Measurements from ENCODE around the gene NME4.
"Not testable (repeated sequence)": the region's sequence is repeated elsewhere in the genome, so short reads cannot be mapped to it uniquely, and the experiment has no call there.

Gene NME4

GRCh38 chr16:400061-400591 lies 3.1 kb downstream of the NME4 start:
- DNase-seq = no peak

GRCh38 chr16:401468-402348 lies 4.7 kb downstream of the NME4 start, which contains the start of gene DECR2:
DECR2 (plus strand) TSS chr16:401885; CDS start chr16:401964, 79 bp downstream.
- peak; percentile 96 for DNase-seq

GRCh38 chr16:404971-405486 lies 8.0 kb downstream of the NME4 start:
- no peak for DNase-seq

- no peak for DNase-seq
Observed at GRCh38 chr16:405548-406506, 8.8 kb downstream of the NME4 start.

GRCh38 chr16:407253-407652 lies 10.3 kb downstream of the NME4 start:
- no peak for DNase-seq

- no peak for DNase-seq
Observed at GRCh38 chr16:410516-411178, 13.6 kb downstream of the NME4 start.

- no peak for DNase-seq
Observed at GRCh38 chr16:411576-412265, 14.7 kb downstream of the NME4 start.

- DNase-seq = no peak
Observed at GRCh38 chr16:414395-415169, 17.6 kb downstream of the NME4 start.

- DNase-seq = not testable (repeated sequence)
Observed at GRCh38 chr16:415170-415498, 18.1 kb downstream of the NME4 start.

GRCh38 chr16:422179-422578 lies 25.2 kb downstream of the NME4 start:
- DNase-seq = not testable (repeated sequence)

- no peak for DNase-seq
Observed at GRCh38 chr16:424033-424622, 27.1 kb downstream of the NME4 start.

GRCh38 chr16:424623-425081 lies 27.7 kb downstream of the NME4 start:
- DNase-seq = peak; percentile 45

- DNase-seq = peak; percentile 91
Observed at GRCh38 chr16:425082-425718, 28.2 kb downstream of the NME4 start, which contains the start of gene RAB11FIP3. RAB11FIP3 (plus strand) TSS chr16:425649; CDS start chr16:426007, 358 bp downstream.

- DNase-seq = no peak
Observed at GRCh38 chr16:425740-426114, 28.7 kb downstream of the NME4 start.

GRCh38 chr16:426115-426905 lies 29.3 kb downstream of the NME4 start:
- peak; percentile 33 for DNase-seq

GRCh38 chr16:426906-427249 lies 29.9 kb downstream of the NME4 start:
- no peak for DNase-seq

GRCh38 chr16:427250-427649 lies 30.3 kb downstream of the NME4 start:
- DNase-seq = no peak

GRCh38 chr16:430904-431303 lies 33.9 kb downstream of the NME4 start:
- no peak for DNase-seq

- DNase-seq = no peak
Observed at GRCh38 chr16:440627-441026, 43.6 kb downstream of the NME4 start.
